Peyer's patch (tissue), 4 donors: ENCODE data around the gene DNAJB6. TPM values are rescaled to one million over a fixed set of nuclear protein-coding genes. Genes with fewer than 3 reads are reported as not detected.

ENCODE experiments used
- DNase-seq, 3 donors: peaks; one replicate each; pipeline ENCODE4 v3.0.0-alpha.2; 2017 to 2019
- H3K27ac ChIP-seq, 4 donors: fragments of 200-600 bp; sonication (generic); one replicate each; pipeline ENCODE4 v1.5.1; 2016 to 2019
- H3K27me3 ChIP-seq, 2 donors: fragments of 200-600 bp; sonication (generic); one replicate each; pipeline ENCODE4 v1.5.1; 2019
- H3K36me3 ChIP-seq, 3 donors: fragments of 200-600 bp; sonication (generic); one replicate each; pipeline ENCODE4 v1.5.1; 2016 to 2019
- H3K4me1 ChIP-seq, 4 donors: fragments of 200-600 bp; sonication (generic); one replicate each; pipeline ENCODE4 v1.5.1; 2016 to 2019
- H3K4me3 ChIP-seq, 4 donors: fragments of 200-600 bp; sonication (generic); 1 replicate in 3 of 4; 2 replicates in 1 of 4; pipeline ENCODE4 v1.5.1; 2016 to 2019; ENCODE audit warnings: mild to moderate bottlenecking in 1 of 4
- H3K9me3 ChIP-seq, 4 donors: fragments of 200-600 bp; sonication (generic); one replicate each; pipeline ENCODE4 v1.5.1; 2016 to 2019; ENCODE audit warnings: mild to moderate bottlenecking in 1 of 4
- CTCF ChIP-seq, 6 experiments: fragments of 450-650 bp in 4 of 6; fragments of 200-600 bp in 2 of 6; sonication (generic) in 1 of 6; IDR thresholded peaks; one replicate each; pipeline ENCODE4 v1.5.1; 2017 to 2019; ENCODE audit warnings: antibody characterized with exemption in 6 of 6, mild to moderate bottlenecking in 3 of 6, moderate library complexity in 1 of 6
- POLR2A ChIP-seq, 2 donors: fragments of 450-650 bp; IDR thresholded peaks; one replicate each; pipeline ENCODE4 v1.5.1; 2017; ENCODE audit warnings: antibody characterized with exemption in 2 of 2, mild to moderate bottlenecking in 2 of 2, moderate library complexity in 2 of 2
- total RNA-seq, 4 donors: library from RNA; depleted of rRNA; stranded (reverse); fragments of >200 nt; gene quantifications; one replicate each; pipeline ENCODE4 v1.1.0, GENCODE V29; 2016

Gene DNAJB6
- total RNA-seq, 4 donors from 2014 or later: 47.1 to 129 (median 61.3) TPM

DNA sequence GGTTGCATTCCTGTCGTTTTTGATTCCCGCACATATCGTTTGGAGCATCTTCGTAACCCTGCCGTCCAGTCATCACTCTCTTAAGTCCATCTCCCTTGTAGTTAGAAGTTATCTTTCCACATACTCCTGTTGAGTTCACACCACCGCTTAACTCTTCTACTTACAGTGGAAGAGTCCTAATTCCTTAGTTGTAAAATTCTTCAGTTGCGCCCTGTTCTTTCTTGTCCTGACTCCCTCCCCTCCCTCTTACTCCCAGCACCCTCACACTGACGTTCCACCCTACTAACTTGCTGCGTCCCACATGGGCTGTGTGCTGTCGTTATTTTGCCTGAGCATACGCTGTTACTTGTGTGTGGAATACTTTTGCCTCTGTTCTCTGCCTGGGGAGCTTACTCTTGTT, 11.7 kb downstream of the DNAJB6 start:
- Histone ChIP-seq H3K27ac (no peak overlapping the region), H3K36me3 (no peaks in the 10 kb centered on the region), H3K27me3 (no peaks in the 10 kb centered on the region), H3K9me3 (no peaks in the 10 kb centered on the region), H3K4me1 (peaks cover 0 to 36% (median 6%) of the 10 kb centered on the region in 4 donors), H3K4me3 (no peak overlapping the region)
- no peak for TF ChIP-seq CTCF (IDR thresholded peaks at IDR 0.05)
- TF ChIP-seq POLR2A (IDR thresholded peaks at IDR 0.05): no peak
- DNase-seq: no peak

GRCh38 chr7:157352516-157352915, 15.7 kb downstream of the DNAJB6 start:
- Histone ChIP-seq H3K4me3 (no peak overlapping the region), H3K9me3 (no peaks in the 10 kb centered on the region), H3K4me1 (peaks cover 0 to 30% (median 10%) of the 10 kb centered on the region in 4 donors), H3K36me3 (no peaks in the 10 kb centered on the region), H3K27me3 (no peaks in the 10 kb centered on the region), H3K27ac (no peak overlapping the region)
- no peak for DNase-seq
- TF ChIP-seq CTCF (IDR thresholded peaks at IDR 0.05): no peak
- no peak for TF ChIP-seq POLR2A (IDR thresholded peaks at IDR 0.05)

GRCh38 chr7:157355784-157356511, 19.1 kb downstream of the DNAJB6 start:
- Histone ChIP-seq H3K27me3 (no peaks in the 10 kb centered on the region), H3K4me1 (peaks cover 0 to 21% (median 10%) of the 10 kb centered on the region in 4 donors), H3K36me3 (peaks cover 0 to 19% (median 0%) of the 10 kb centered on the region in 3 donors), H3K4me3 (no peak overlapping the region), H3K9me3 (no peaks in the 10 kb centered on the region), H3K27ac (no peak overlapping the region)
- DNase-seq: peak in 1 of 3 donors; percentile 24
- TF ChIP-seq CTCF (IDR thresholded peaks at IDR 0.05) (no peak), POLR2A (IDR thresholded peaks at IDR 0.05) (no peak)

GRCh38 chr7:157357129-157358040, 20.6 kb downstream of the DNAJB6 start:
- Histone ChIP-seq H3K4me3 (no peak overlapping the region), H3K9me3 (no peaks in the 10 kb centered on the region), H3K4me1 (peaks cover 0 to 20% (median 7%) of the 10 kb centered on the region in 4 donors), H3K27me3 (no peaks in the 10 kb centered on the region), H3K36me3 (peaks cover 0 to 31% (median 0%) of the 10 kb centered on the region in 3 donors), H3K27ac (no peak overlapping the region)
- TF ChIP-seq POLR2A (IDR thresholded peaks at IDR 0.05): no peak
- no peak for TF ChIP-seq CTCF (IDR thresholded peaks at IDR 0.05)
- DNase-seq: no peak

DNA sequence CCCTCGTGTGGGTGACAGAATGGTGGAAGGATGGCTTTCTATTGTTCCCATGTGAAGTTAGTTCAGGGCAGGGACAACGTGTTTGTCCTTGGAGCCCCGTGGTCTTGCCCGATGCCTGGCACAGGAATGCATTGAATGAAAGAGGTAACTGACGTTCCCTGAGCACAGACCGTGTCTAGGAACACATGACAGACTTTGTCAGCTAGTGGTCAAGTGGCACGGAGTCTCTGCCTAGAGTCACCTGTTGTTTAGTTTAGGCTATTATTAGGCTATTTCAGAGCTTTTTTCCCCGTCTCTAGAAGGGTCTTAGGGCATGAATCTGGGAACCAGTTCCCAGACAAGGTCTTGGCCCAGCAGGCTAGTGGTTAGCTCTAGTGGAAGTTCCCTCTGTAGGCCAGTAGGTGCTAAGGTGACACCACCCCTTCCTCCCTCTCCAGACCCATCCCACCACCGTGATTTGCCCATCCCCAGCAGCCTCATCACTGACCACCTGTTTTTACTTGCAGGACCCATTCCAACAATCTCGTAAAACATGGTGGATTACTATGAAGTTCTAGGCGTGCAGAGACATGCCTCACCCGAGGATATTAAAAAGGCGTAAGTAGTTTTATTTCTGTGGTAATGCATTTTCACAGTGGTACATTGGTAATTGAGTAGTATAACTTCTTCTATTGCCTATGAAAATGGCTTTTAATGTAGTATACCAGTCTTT, 21.4 kb downstream of the DNAJB6 start:
- no peak overlapping the region for H3K4me3 ChIP-seq
- no peak for TF ChIP-seq POLR2A (IDR thresholded peaks at IDR 0.05)
- TF ChIP-seq CTCF (IDR thresholded peaks at IDR 0.05): no peak
- no peaks in the 10 kb centered on the region for H3K27me3 ChIP-seq
- H3K36me3 ChIP-seq: peaks cover 0 to 39% (median 0%) of the 10 kb centered on the region in 3 donors
- H3K4me1 ChIP-seq: peaks cover 0 to 12% (median 4%) of the 10 kb centered on the region in 4 donors
- no peak overlapping the region for H3K27ac ChIP-seq
- no peaks in the 10 kb centered on the region for H3K9me3 ChIP-seq
- no peak for DNase-seq
